Left hindlimb (tissue), 1 donor: ENCODE results near the gene WDHD1.
"Not testable (repeated sequence)": the region's sequence is repeated elsewhere in the genome, so short reads cannot be mapped to it uniquely, and the experiment has no call there.

Source experiments
- DNase-seq: peaks from one replicate; pipeline ENCODE4 v3.0.0-alpha.2; 2018

Gene WDHD1, protein sequence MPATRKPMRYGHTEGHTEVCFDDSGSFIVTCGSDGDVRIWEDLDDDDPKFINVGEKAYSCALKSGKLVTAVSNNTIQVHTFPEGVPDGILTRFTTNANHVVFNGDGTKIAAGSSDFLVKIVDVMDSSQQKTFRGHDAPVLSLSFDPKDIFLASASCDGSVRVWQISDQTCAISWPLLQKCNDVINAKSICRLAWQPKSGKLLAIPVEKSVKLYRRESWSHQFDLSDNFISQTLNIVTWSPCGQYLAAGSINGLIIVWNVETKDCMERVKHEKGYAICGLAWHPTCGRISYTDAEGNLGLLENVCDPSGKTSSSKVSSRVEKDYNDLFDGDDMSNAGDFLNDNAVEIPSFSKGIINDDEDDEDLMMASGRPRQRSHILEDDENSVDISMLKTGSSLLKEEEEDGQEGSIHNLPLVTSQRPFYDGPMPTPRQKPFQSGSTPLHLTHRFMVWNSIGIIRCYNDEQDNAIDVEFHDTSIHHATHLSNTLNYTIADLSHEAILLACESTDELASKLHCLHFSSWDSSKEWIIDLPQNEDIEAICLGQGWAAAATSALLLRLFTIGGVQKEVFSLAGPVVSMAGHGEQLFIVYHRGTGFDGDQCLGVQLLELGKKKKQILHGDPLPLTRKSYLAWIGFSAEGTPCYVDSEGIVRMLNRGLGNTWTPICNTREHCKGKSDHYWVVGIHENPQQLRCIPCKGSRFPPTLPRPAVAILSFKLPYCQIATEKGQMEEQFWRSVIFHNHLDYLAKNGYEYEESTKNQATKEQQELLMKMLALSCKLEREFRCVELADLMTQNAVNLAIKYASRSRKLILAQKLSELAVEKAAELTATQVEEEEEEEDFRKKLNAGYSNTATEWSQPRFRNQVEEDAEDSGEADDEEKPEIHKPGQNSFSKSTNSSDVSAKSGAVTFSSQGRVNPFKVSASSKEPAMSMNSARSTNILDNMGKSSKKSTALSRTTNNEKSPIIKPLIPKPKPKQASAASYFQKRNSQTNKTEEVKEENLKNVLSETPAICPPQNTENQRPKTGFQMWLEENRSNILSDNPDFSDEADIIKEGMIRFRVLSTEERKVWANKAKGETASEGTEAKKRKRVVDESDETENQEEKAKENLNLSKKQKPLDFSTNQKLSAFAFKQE

DNA sequence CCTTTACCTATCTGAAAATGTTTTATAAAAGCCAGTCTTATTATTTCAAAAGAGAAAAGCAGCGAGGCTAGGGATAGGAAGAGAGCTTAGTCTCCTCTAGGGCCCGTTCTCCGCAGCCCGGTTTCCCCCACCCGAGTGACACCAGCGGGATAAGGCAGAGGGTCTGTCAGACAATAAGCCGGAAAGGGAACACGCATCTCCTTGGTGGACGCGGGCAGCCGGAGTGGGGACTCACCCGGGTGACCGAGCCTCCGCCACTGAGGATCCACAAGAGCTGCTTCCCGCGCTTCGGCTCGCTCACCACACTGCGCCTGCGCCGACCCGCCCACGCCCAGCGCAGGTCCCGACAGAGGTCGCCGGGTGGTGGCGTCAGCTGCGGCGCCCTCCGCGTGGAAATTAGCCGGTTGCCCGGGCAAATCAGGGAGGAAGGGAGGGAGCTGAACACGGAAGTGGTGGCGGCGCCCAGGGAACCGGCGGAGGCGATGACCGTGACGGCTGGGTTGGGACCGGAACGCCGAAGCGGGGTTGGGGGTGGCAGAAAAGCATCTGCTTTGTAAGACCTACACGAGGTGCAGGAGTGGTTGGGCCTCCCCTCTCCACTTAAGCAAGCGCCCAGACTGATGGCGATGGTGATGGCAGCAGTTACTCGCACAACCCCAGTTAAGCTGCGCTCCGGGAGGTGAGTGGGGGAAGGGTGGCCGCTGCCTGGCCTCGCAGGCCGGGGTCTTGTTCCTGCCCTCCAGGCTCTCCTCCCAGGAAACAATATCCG is at the start of gene WDHD1, which contains the start of gene SOCS4:
WDHD1 (minus strand) TSS at position 307 of the 769 bp plus-strand sequence. CDS start 312 bp downstream, outside the sequence.
SOCS4 (plus strand) TSS at position 444 of the 769 bp plus-strand sequence. CDS start 15,806 bp downstream, outside the sequence.
- peak; percentile 97 for DNase-seq

DNA sequence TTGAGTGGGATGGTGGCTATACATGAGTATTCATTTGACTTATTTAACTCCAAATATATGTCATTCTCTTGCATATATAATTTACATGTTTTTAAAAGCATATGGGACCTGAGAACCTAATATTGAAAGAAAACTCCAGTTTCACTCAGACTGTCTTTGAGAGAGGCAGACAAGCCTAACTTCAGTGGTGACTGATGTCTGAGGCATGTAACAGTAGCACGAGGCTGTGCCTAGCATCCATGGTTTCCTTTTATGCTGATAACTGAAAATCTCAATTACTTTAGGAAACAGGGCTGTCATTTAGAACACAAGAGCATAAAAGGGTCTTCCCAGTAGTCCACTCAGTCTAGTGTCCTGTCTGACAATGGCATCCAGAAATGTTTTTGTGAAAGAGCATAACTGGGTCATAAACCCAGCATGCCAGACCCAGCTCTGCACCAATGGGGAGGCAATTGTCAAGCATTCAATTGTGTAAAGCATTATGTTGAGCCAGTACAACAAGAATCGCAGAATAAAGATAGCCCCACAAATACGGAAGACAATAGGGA is 48.8 kb upstream of the WDHD1 start:
- DNase-seq = no peak

DNA sequence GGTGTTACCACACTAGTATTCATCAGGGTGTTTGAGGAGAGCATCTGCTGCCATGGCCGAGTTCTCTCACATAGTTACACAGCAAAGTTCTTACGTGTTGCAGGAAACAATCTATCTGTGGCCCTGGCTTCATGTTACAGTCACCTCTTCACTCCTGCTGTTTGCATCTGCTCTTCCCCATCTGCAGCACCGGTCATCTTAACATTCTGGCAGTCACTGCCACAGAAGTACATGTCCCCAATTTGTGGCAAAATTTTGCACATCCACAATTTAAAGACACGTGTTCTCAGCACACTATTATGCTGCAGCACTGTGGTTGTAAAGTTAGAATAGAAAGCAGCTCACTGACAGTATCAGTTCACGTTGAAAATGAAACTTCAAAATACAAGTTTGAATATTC is 47.8 kb upstream of the WDHD1 start:
- peak; percentile 30 for DNase-seq

DNA sequence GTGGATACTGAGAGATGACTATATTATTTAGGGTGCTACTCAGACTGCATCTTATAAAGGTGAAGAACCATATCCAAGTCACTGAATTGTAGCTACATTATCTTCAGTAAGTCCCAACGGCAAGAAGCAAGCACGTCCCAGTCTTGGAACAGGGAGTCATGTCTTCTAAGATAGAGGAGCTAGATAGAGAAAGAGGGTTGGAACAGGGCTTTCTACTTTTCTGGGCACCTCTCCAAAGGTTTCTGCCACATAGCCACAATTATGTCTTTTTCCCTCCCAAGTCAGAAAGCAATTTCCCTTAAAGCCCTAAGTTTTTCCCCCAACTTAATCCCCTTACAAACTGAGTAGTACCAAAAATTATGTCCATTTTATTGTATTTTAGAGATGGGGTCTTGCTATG is 47.0 kb upstream of the WDHD1 start:
- no peak for DNase-seq

DNA sequence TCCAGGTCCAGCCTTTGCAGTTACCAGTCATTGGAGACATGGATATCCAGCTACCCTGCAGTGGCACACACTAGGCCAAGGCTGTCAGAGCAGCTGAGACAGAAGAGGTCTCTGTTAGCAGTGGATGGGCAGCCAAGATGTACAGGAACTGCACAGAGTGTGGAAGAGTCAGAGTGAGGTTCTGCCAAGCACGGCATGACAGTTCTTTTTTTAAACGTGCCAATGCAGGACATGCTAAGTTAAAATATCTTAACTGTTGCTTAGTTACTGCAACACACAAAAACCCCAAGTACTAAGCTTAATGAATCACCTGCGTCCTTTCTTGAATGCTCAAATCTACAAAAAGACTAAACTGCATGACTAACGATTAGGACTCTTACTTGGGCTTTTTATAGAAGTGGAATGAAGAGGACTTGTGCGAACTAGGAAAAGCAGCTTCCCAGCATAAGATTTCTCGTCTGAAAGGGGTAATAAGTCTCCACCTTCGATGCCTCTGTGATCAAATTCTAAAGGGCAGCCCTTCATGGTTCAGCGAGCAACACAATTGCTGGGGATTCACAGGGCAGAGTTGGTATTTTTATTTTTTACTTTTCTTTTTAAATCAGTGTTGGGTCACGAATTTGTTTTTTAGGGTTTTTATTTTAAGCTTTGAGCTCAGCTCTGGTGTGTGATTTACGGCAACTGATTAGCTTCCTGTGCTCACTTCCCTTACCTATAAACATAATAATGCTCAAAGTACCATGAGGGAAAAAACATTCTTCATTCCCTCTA is 45.2 kb upstream of the WDHD1 start:
- peak; percentile 58 for DNase-seq

DNA sequence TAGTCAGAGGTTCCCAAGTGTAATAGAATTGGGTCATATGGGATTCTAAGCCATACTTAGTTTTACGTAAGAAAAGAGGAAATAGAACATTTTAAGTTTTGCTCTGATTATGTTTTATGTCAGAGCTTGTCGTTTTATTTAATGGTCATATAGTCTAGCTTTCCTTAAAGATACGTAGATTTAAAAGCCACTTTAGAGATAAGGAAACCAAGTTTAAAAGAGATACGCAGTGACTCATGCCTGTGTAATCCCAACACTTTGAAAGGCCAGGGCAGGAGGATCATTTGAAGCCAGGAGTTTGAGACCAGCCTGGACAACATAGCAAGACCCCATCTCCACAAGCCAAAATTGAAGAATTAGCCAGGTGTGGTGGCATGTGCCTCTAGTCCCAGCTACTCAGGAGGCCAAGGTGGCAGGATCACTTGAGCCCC is 44.1 kb upstream of the WDHD1 start:
- DNase-seq = no peak

DNA sequence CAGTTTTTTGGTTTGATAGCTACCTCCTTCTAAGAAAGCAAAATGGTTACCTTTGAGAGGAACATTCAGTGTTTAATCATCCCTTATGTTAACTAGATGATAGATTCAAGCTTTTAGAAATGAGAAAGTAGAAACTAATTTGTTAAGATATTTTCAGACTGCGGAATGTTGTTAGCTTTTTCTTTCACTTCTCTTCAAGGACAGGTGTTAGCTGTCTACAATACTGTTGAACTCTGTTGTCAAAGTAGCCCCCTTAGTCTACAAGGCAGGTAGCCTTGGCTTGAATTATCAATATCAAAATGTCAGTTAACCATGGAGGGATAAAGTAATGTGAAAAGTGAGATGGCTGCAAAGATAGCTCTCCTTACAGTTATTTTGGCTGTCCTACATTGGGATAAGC is 39.3 kb upstream of the WDHD1 start:
- no peak for DNase-seq

DNA sequence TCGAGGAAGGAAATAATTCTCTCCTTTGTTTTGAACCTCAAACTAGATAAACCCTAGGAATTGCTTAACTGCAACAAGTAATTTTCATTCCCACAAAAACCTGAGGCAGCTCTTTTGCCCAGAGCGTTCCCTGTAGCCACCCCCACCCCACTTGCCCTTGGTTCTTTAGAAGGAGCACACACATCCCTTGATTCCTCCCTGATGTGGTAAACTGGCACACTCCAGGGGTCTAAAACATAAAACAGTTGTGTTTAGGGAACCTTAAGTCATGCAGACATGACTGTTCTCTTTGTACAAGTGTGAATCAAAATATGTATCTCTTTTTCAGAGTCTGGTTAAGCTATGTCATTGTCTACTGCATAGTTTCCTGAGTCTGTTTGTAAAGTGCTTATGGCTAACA is 38.5 kb upstream of the WDHD1 start:
- DNase-seq = no peak

DNA sequence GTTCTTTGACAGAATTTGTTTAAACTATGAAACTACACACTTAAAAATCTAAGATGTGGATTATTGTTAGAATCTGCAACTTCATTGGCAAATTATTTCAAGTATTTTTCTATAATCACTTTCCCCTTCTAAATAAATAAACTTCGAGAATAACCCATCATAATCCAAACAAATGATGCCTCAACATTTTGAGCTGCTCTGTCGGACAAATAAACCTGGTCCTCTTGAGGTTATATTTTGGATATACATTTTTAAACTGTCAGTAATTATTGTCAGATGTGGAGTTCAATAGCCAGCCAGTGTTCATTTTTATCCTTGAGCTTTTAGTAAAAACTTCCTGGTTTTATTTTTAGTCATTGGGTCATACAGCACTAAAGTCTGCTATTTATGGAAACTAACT is 38.0 kb upstream of the WDHD1 start:
- not testable (repeated sequence) for DNase-seq

DNA sequence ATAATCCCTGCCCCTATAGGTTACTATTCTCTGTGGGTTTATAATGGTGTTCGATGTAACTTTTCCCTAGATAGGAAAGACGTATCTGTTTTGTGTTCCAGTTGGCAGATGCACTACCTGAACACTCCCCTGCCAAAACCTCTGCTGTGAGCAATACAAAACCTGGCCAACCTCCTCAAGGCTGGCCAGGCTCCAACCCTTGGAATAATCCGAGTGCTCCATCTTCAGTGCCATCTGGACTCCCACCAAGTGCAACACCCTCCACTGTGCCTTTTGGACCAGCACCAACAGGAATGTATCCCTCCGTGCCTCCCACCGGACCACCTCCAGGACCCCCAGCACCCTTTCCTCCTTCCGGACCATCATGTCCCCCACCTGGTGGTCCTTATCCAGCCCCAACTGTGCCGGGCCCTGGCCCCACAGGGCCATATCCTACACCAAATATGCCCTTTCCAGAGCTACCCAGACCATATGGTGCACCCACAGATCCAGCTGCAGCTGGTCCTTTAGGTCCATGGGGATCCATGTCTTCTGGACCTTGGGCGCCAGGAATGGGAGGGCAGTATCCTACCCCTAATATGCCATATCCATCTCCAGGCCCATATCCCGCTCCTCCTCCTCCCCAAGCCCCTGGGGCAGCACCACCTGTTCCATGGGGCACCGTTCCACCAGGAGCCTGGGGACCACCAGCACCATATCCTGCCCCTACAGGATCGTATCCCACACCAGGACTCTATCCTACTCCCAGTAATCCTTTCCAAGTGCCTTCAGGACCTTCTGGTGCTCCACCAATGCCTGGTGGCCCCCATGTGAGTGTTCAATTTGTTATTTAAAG is 35.8 kb upstream of the WDHD1 start:
- peak; percentile 30 for DNase-seq

DNA sequence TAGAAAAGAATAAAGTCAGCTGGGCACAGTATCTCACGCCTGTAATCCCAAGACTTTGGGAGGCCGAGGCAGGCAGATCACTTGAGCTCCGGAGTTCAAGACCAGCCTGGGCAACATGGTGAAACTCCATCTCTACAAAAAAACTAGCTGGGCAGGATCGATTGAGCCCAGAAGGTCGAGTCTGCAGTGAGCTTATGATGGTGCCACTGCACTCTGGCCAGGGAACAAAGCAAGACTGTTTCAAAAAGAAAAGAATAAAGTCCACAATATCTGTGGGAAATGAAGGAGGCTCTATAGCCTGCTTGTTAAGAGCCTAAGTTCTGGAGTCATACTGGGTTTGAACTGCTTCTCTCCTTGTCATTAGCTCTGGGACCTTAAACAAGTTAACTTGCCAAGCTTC is 32.4 kb upstream of the WDHD1 start:
- no peak for DNase-seq

DNA sequence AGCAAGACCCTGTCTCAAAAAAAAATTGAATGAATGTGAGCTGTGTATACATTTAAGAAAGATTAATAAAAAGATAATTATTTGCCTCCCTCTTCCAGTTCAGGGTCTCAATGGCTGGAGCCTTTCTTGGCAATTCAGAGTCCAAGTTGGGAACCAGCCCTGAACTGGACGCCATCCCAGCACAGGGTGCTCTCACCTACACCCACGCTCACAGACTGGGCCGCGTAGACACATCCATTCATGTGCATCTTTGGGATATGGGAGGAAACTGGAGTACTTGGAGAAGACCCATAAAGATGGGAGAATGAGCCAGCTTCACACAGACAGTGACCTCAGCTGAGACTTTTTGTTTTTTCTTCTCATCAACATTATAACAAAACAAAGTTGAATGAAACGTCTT is 31.0 kb upstream of the WDHD1 start:
- no peak for DNase-seq

DNA sequence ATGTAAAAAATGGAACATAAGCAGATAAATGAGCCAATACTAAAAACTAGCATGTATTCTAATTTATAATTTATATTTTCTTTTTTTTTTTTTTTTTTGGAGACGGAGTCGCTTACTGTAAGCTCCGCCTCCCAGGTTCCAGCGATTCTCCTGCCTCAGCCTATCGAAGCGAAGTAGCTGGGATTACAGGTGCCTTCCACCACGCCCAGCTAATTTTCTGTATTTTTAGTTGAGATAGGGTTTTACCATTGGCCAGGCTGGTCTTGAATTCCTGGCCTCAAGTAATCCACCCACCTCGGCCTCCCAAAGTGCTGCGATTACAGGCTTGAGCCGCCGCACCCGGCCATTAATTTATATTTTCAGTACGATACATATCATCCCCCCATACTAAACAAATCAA is 27.2 kb upstream of the WDHD1 start:
- no peak for DNase-seq

DNA sequence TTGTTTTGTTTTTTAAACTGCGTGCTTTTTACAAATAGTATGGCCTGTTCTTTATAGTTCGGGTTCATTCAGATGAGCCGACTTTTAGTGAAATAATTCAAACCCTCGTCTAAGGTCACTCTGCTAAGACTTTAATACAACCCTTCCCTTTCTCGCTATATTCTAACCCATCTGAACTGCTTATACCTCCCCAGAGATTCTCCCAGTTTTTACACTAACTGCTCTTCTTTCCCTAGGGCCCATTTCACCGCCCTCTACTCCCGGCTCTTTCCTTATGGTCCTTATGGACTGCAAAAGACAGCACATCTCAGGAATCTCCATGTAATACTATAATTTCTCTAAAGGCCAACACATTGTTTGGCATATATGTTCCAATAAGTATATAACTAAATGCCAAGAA is 26.6 kb upstream of the WDHD1 start:
- DNase-seq = no peak

DNA sequence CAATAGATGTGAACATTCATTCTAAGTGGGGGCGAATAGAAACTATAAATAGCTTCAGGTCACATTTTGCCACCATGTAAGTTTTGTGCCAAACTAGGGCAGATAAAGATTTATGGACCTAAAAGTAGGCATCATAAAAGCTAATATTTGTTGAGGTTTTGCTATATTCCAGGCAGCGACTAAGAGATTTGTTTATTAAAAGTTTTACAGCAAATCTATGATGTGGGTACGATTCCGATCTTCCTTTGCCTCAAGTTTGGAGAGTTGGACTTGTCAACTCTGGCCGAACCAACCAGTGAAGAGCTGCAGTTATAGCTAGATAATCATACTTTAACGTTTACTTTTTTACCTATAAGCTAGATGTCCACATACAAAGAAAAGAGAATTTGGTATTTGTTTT is 26.1 kb upstream of the WDHD1 start:
- DNase-seq = no peak

DNA sequence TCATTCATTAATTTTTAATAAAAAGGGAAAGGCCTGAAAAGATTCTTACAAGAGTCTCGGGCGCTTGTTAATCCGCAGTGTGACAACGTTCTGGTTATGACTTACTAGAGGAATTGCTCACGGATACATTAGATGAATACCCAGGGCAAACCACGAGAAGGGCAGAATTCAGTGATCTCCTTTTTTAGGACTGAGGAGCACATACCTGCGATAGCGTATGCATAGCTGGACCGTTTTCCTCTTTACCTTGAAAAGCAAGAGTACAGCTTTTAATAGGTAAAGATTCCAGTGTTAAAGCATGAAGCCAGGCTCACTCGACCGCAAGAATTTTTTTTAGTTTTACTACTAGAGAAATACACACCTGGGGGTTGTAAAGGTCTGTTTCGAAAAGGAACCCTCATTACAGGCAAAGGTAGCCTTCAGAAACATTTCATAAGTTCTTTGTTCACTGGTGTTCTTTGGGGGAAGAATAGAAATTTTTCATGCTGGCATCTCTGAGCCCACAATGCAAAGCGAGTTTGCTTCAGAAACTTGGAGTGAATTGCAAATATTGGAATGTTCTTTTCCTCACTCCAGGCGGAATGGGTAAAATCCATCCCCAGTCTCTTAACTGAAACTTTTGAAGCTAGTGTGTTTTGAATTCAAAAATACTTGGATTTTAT is 25.5 kb upstream of the WDHD1 start:
- no peak for DNase-seq

DNA sequence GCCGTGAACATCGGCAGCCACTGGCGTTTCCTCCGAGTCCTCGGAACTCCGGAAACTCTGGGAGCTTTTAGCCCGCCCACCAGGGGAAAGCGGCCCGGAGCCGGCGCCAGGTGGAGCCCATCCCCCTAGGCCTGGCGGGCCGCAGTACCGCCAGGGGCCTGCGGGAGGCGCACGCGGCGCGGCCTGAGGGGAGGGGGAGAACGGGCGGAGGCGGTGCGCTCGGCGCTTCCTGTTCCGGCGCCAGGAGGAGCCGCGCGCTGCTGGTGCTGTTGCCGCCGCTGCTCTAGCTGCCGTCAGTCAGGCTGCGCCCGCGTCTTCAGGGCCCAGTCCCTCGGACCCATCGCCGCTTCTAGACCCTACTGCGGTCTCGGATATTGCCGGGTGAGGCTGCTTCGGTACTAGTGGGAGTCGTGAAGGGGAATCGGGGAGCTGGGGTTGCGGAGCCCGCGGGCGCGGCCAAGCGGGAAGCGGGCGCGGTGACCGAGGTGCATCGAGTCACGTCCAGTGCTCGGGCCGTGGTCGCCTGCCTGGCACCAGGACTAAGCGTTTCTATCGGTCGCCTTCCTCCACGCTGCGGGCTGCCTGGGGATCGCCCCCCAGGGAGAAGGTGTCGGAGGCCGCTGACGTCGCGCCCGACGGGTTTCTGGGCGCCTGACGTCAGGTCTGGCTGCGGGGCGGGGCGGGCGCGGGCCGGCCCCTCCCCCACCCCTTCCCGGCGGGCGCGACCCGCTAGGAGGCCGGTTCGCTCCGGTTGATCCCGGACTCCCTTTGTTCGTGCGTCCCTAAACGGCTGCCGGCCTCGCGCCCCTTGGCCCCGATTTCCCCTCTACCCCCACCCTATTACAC is 24.7 kb upstream of the WDHD1 start, which contains the start of gene MAPK1IP1L:
MAPK1IP1L (plus strand) TSS at position 225 of the 846 bp plus-strand sequence. CDS start 10,037 bp downstream, outside the sequence.
- peak; percentile 97 for DNase-seq

DNA sequence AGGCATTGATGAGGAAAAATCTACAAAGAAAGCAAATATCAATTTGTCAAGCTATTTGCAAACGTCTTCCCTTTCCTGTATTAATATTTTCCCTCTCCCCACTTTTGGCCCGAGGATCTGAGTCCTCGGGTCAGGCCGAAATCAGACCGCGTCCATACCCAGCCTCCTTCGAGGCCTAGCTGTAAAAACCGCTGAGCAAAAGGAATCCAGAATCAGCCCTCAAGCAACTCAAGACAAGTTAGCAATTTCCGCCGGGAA is 24.2 kb upstream of the WDHD1 start:
- DNase-seq = no peak

DNA sequence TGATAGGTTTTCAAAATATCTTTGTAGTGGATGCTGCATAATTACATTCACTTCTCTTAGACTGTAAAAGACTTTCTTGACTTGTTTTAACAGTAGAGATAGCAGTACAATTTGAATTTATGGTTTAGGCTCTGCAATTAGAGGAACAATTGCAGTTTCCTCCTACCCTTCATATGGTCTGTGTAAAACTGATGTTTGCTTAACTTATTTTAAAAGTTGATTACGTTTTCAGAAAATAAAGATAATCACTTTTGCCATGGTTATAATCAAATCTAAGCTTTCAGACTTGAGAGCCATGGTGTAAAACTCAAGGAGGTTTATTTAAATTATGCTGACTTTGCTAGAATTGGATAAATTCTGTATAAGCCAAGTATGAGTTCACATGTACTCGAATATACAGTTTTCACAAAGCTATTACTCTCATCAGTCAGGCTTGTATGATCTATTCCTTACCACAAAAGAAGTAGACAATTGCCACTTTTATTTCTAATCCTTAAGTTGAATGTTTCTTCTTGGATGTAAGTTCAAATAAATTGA is 22.1 kb upstream of the WDHD1 start:
- no peak for DNase-seq
